Karpas-422 (cell line): Measurements from ENCODE around the gene TPRG1. TPM values are rescaled to one million over a fixed set of nuclear protein-coding genes. Genes with fewer than 3 reads are reported as not detected.

Experiments used
- DNase-seq: peaks from one replicate; pipeline ENCODE4 v3.0.0-alpha.2; 2015
- H2AFZ ChIP-seq: fragments of 200-600 bp; sonication (generic); 2 replicates; pipeline ENCODE4 v1.6.1; 2014; ENCODE audit warnings: antibody characterized with exemption, low read length, mixed read lengths
- H3K27ac ChIP-seq: fragments of 200-600 bp; sonication (generic); 2 replicates; pipeline ENCODE4 v1.5.1; 2014; ENCODE audit warnings: mild to moderate bottlenecking, low read length, moderate library complexity
- H3K27me3 ChIP-seq: fragments of 200-600 bp; sonication (generic); 2 replicates; pipeline ENCODE4 v1.6.1; 2014; ENCODE audit warnings: low read length, mixed read lengths
- H3K36me3 ChIP-seq: fragments of 200-600 bp; sonication (generic); 2 replicates; pipeline ENCODE4 v1.6.1; 2014; ENCODE audit warnings: low read length, mixed read lengths; ENCODE audit not compliant: insufficient read depth
- H3K4me1 ChIP-seq: fragments of 200-600 bp; sonication (generic); 2 replicates; pipeline ENCODE4 v1.6.1; 2014; ENCODE audit warnings: mild to moderate bottlenecking, low read length, mixed read lengths
- H3K4me2 ChIP-seq: fragments of 200-600 bp; sonication (generic); 2 replicates; pipeline ENCODE4 v1.6.1; 2014; ENCODE audit warnings: low read length, low read depth, mild to moderate bottlenecking; ENCODE audit not compliant: poor library complexity, severe bottlenecking
- H3K4me3 ChIP-seq: fragments of 200-600 bp; sonication (generic); 2 replicates; pipeline ENCODE4 v1.5.1; 2014; ENCODE audit warnings: mild to moderate bottlenecking, antibody characterized with exemption, low read length, mixed read lengths
- H3K79me2 ChIP-seq: fragments of 200-600 bp; sonication (generic); 2 replicates; pipeline ENCODE4 v1.6.1; 2014; ENCODE audit warnings: mild to moderate bottlenecking, low read length, mixed read lengths
- H3K9ac ChIP-seq: fragments of 200-600 bp; sonication (generic); 2 replicates; pipeline ENCODE4 v1.6.0; 2014; ENCODE audit warnings: low read length
- H3K9me2 ChIP-seq: fragments of 200-600 bp; sonication (generic), shearing (Covaris generic); replicated peaks from 2 replicates; pipeline ENCODE4 v1.6.0; 2014; ENCODE audit warnings: mild to moderate bottlenecking, low read length, moderate library complexity; ENCODE audit not compliant: insufficient read depth
- H3K9me3 ChIP-seq: fragments of 300-700, 200-600 bp; sonication (generic); 2 replicates; pipeline ENCODE4 v1.6.1; 2014; ENCODE audit warnings: low read length, mixed read lengths
- H4K20me1 ChIP-seq: fragments of 200-600 bp; sonication (generic); 2 replicates; pipeline ENCODE4 v1.6.1; 2014; ENCODE audit warnings: mild to moderate bottlenecking, antibody characterized with exemption, low read length, low read depth; ENCODE audit not compliant: insufficient read depth
- total RNA-seq: library from RNA; depleted of rRNA; stranded (reverse); fragments of >200 nt; shearing (Covaris generic); gene quantifications from 2 replicates; pipeline ENCODE4 v1.2.3, GENCODE V29; 2014; ENCODE audit warnings: low replicate concordance

TPRG1 gene
- total RNA-seq, 1 experiment from 2014 or later, result not detected

GRCh38 chr3:189238071-189238470 is 66.3 kb downstream of the TPRG1 start:
- no peaks in the 10 kb centered on the region for H3K4me1 ChIP-seq
- H3K79me2 ChIP-seq, result no peaks in the 10 kb centered on the region
- no peaks in the 10 kb centered on the region for H3K9me2 ChIP-seq
- H3K4me3 ChIP-seq, result no peak overlapping the region
- H3K9ac ChIP-seq, result no peak overlapping the region
- H3K36me3 ChIP-seq, result no peaks in the 10 kb centered on the region
- no peak overlapping the region for H3K27ac ChIP-seq
- no peak for DNase-seq
- H3K27me3 ChIP-seq, result 0 out of 2 replicates have a peak, but pooled peaks cover under 1% of the 10 kb centered on the region
- no peak overlapping the region for H3K4me2 ChIP-seq
- H4K20me1 ChIP-seq, result no peaks in the 10 kb centered on the region
- no peaks in the 10 kb centered on the region for H3K9me3 ChIP-seq
- H2AFZ ChIP-seq, result no peak overlapping the region

- H3K4me1 ChIP-seq, result no peaks in the 10 kb centered on the region
- 0 out of 2 replicates have a peak, but pooled peaks cover 2% of the 10 kb centered on the region for H3K27me3 ChIP-seq
- DNase-seq, result no peak
- H3K27ac ChIP-seq, result no peak overlapping the region
- no peaks in the 10 kb centered on the region for H4K20me1 ChIP-seq
- no peak overlapping the region for H3K9ac ChIP-seq
- no peaks in the 10 kb centered on the region for H3K9me2 ChIP-seq
- H3K4me3 ChIP-seq, result no peak overlapping the region
- no peak overlapping the region for H3K4me2 ChIP-seq
- H2AFZ ChIP-seq, result no peak overlapping the region
- no peaks in the 10 kb centered on the region for H3K9me3 ChIP-seq
- H3K79me2 ChIP-seq, result no peaks in the 10 kb centered on the region
- no peaks in the 10 kb centered on the region for H3K36me3 ChIP-seq
These were observed 67.8 kb downstream of the TPRG1 start for GRCh38 chr3:189239616-189240015.

- no peaks in the 10 kb centered on the region; the same call in 1 of the 2 replicates for H3K9me2 ChIP-seq
- no peak overlapping the region for H3K4me2 ChIP-seq
- H3K79me2 ChIP-seq, result no peaks in the 10 kb centered on the region
- H3K36me3 ChIP-seq, result no peaks in the 10 kb centered on the region
- no peaks in the 10 kb centered on the region for H3K27me3 ChIP-seq
- H2AFZ ChIP-seq, result no peak overlapping the region
- no peaks in the 10 kb centered on the region for H4K20me1 ChIP-seq
- no peaks in the 10 kb centered on the region for H3K4me1 ChIP-seq
- no peaks in the 10 kb centered on the region for H3K9me3 ChIP-seq
- H3K9ac ChIP-seq, result no peak overlapping the region
- DNase-seq, result no peak
- no peak overlapping the region for H3K4me3 ChIP-seq
- no peak overlapping the region for H3K27ac ChIP-seq
These were observed 78.2 kb downstream of the TPRG1 start for GRCh38 chr3:189249987-189250386.

- Histone ChIP-seq H2AFZ (no peak overlapping the region), H3K27ac (no peak overlapping the region), H3K4me3 (no peak overlapping the region), H3K4me2 (no peak overlapping the region), H3K9me2 (no peaks in the 10 kb centered on the region; the same call in 1 of the 2 replicates), H3K4me1 (no peaks in the 10 kb centered on the region), H3K9me3 (no peaks in the 10 kb centered on the region), H3K27me3 (no peaks in the 10 kb centered on the region), H4K20me1 (no peaks in the 10 kb centered on the region), H3K79me2 (no peaks in the 10 kb centered on the region), H3K9ac (no peak overlapping the region), H3K36me3 (no peaks in the 10 kb centered on the region)
- no peak for DNase-seq
These were observed 86.5 kb downstream of the TPRG1 start for GRCh38 chr3:189258261-189258660.

- H3K36me3 ChIP-seq, result no peaks in the 10 kb centered on the region
- H3K79me2 ChIP-seq, result no peaks in the 10 kb centered on the region
- no peaks in the 10 kb centered on the region for H3K9me2 ChIP-seq
- H3K4me1 ChIP-seq, result no peaks in the 10 kb centered on the region
- H2AFZ ChIP-seq, result no peak overlapping the region
- H3K9ac ChIP-seq, result no peak overlapping the region
- H3K4me2 ChIP-seq, result no peak overlapping the region
- H3K27ac ChIP-seq, result no peak overlapping the region
- no peak overlapping the region for H3K4me3 ChIP-seq
- no peaks in the 10 kb centered on the region for H3K9me3 ChIP-seq
- no peak for DNase-seq
- H4K20me1 ChIP-seq, result no peaks in the 10 kb centered on the region
- no peaks in the 10 kb centered on the region for H3K27me3 ChIP-seq
These were observed 89.1 kb downstream of the TPRG1 start for GRCh38 chr3:189260556-189261493.

- Histone ChIP-seq H3K4me1 (no peaks in the 10 kb centered on the region), H3K27ac (no peak overlapping the region), H3K4me2 (no peak overlapping the region), H4K20me1 (no peaks in the 10 kb centered on the region), H3K9me3 (no peaks in the 10 kb centered on the region), H3K36me3 (no peaks in the 10 kb centered on the region), H3K4me3 (no peak overlapping the region), H3K79me2 (no peaks in the 10 kb centered on the region), H3K27me3 (no peaks in the 10 kb centered on the region), H3K9ac (no peak overlapping the region), H2AFZ (no peak overlapping the region), H3K9me2 (no peaks in the 10 kb centered on the region)
- DNase-seq, result no peak
These were observed 91.0 kb downstream of the TPRG1 start for GRCh38 chr3:189262746-189263145.

- no peak overlapping the region for H3K4me3 ChIP-seq
- no peak for DNase-seq
- H4K20me1 ChIP-seq, result no peaks in the 10 kb centered on the region
- H3K9me3 ChIP-seq, result no peaks in the 10 kb centered on the region
- no peaks in the 10 kb centered on the region for H3K27me3 ChIP-seq
- no peaks in the 10 kb centered on the region for H3K9me2 ChIP-seq
- no peaks in the 10 kb centered on the region for H3K4me1 ChIP-seq
- H3K9ac ChIP-seq, result no peak overlapping the region
- H2AFZ ChIP-seq, result no peak overlapping the region
- no peaks in the 10 kb centered on the region for H3K36me3 ChIP-seq
- H3K79me2 ChIP-seq, result no peaks in the 10 kb centered on the region
- no peak overlapping the region for H3K4me2 ChIP-seq
- no peak overlapping the region for H3K27ac ChIP-seq
These were observed 96.3 kb downstream of the TPRG1 start for GRCh38 chr3:189267981-189268613.

- H2AFZ ChIP-seq, result no peak overlapping the region
- H3K27ac ChIP-seq, result no peak overlapping the region
- DNase-seq, result no peak
- H3K4me3 ChIP-seq, result no peak overlapping the region
- no peaks in the 10 kb centered on the region for H3K36me3 ChIP-seq
- no peaks in the 10 kb centered on the region for H3K4me1 ChIP-seq
- H3K9me3 ChIP-seq, result no peaks in the 10 kb centered on the region
- H3K4me2 ChIP-seq, result no peak overlapping the region
- no peaks in the 10 kb centered on the region for H3K9me2 ChIP-seq
- no peaks in the 10 kb centered on the region for H4K20me1 ChIP-seq
- H3K79me2 ChIP-seq, result no peaks in the 10 kb centered on the region
- H3K9ac ChIP-seq, result no peak overlapping the region
- H3K27me3 ChIP-seq, result no peaks in the 10 kb centered on the region
These were observed 97.6 kb downstream of the TPRG1 start for GRCh38 chr3:189269365-189269764.
